GM12891 (cell line): Measurements from ENCODE around the gene KRT10.

Experiments
- DNase-seq: peaks from one replicate; pipeline ENCODE4 v3.0.0; 2011; ENCODE audit warnings: low spot score; ENCODE audit not compliant: insufficient read length
- FAIRE-seq: peaks from 2 replicates; lab custom pipeline; 2011; peaks lifted over from hg19 to GRCh38; lab: Jason Lieb, UNC
- PAX5 ChIP-seq: IDR thresholded peaks from 2 replicates; pipeline ENCODE4 v1.6.1; 2011; ENCODE audit warnings: low read length, moderate library complexity, mild to moderate bottlenecking; ENCODE audit not compliant: insufficient read depth, severe bottlenecking
- POLR2A ChIP-seq: IDR thresholded peaks from 2 replicates; pipeline ENCODE4 v1.6.1; 2011; ENCODE audit warnings: low read depth, low read length, control low read depth
- POLR2AphosphoS5 ChIP-seq: IDR thresholded peaks from 2 replicates; pipeline ENCODE4 v1.6.1; 2011; ENCODE audit warnings: low read depth, low read length, control low read depth
- POU2F2 ChIP-seq: IDR thresholded peaks from 2 replicates; pipeline ENCODE4 v1.6.1; 2011; ENCODE audit warnings: low read depth, mild to moderate bottlenecking, control low read depth, low read length, moderate library complexity
- SPI1 ChIP-seq: IDR thresholded peaks from 2 replicates; pipeline ENCODE4 v1.6.1; 2011; ENCODE audit warnings: low read depth, low read length, control low read depth
- TAF1 ChIP-seq: IDR thresholded peaks from 2 replicates; pipeline ENCODE4 v1.6.1; 2011; ENCODE audit warnings: low read depth, low read length, control low read depth

Gene KRT10

GRCh38 chr17:40854175-40854814 lies 31.9 kb upstream of the KRT10 start:
- TF ChIP-seq SPI1 (no peak), POU2F2 (no peak)
- no peak for FAIRE-seq

GRCh38 chr17:40852364-40852763 lies 29.9 kb upstream of the KRT10 start:
- TF ChIP-seq POLR2A (no peak), PAX5 (no peak), SPI1 (no peak), POU2F2 (no peak), TAF1 (no peak), POLR2AphosphoS5 (no peak)
- DNase-seq (no peak), FAIRE-seq (no peak)

More at GRCh38 chr17:40854175-40854814, 31.9 kb upstream of the KRT10 start:
- DNase-seq, result no peak

- FAIRE-seq (no peak), DNase-seq (no peak)
- no peak for TF ChIP-seq POLR2AphosphoS5
- TF ChIP-seq POU2F2, result no peak
- TF ChIP-seq SPI1, result no peak
- no peak for TF ChIP-seq POLR2A
- no peak for TF ChIP-seq TAF1
- TF ChIP-seq PAX5, result no peak
These were observed 28.0 kb upstream of the KRT10 start for GRCh38 chr17:40850293-40850972.

- no peak for TF ChIP-seq PAX5
- no peak for TF ChIP-seq SPI1
- no peak for TF ChIP-seq POU2F2
- no peak for TF ChIP-seq POLR2A
- TF ChIP-seq POLR2AphosphoS5, result no peak
- no peak for TF ChIP-seq TAF1
- no peak for FAIRE-seq
- DNase-seq, result no peak
These were observed 27.3 kb upstream of the KRT10 start for GRCh38 chr17:40849723-40850122.

- DNase-seq (no peak), FAIRE-seq (no peak)
- TF ChIP-seq PAX5, result no peak
- TF ChIP-seq SPI1, result no peak
- TF ChIP-seq POLR2A, result no peak
- TF ChIP-seq POLR2AphosphoS5, result no peak
- no peak for TF ChIP-seq TAF1
- TF ChIP-seq POU2F2, result no peak
These were observed 26.3 kb upstream of the KRT10 start for GRCh38 chr17:40848583-40849235.

GRCh38 chr17:40846515-40847144 lies 24.2 kb upstream of the KRT10 start:
- no peak for FAIRE-seq
- TF ChIP-seq POU2F2 (no peak), POLR2AphosphoS5 (no peak), POLR2A (no peak), PAX5 (no peak), TAF1 (no peak), SPI1 (no peak)
- DNase-seq, result no peak

GRCh38 chr17:40844671-40845107 lies 22.3 kb upstream of the KRT10 start:
- FAIRE-seq (no peak), DNase-seq (no peak)
- no peak for TF ChIP-seq POLR2AphosphoS5
- no peak for TF ChIP-seq POLR2A
- TF ChIP-seq SPI1, result no peak

- no peak for TF ChIP-seq POU2F2
- TF ChIP-seq SPI1, result no peak
- TF ChIP-seq POLR2A, result no peak
- no peak for TF ChIP-seq TAF1
- TF ChIP-seq POLR2AphosphoS5, result no peak
- TF ChIP-seq PAX5, result no peak
- no peak for DNase-seq
- no peak for FAIRE-seq
These were observed 20.8 kb upstream of the KRT10 start for GRCh38 chr17:40843242-40843641.

- FAIRE-seq (no peak), DNase-seq (no peak)
- no peak for TF ChIP-seq POLR2AphosphoS5
- no peak for TF ChIP-seq POLR2A
- no peak for TF ChIP-seq TAF1
- no peak for TF ChIP-seq SPI1
- TF ChIP-seq POU2F2, result no peak
- no peak for TF ChIP-seq PAX5
These were observed 18.8 kb upstream of the KRT10 start for GRCh38 chr17:40841246-40841645.
